Spleen (tissue), 11 donors: ENCODE results near the gene RPS27. TPM values are rescaled to one million over a fixed set of nuclear protein-coding genes. Genes with fewer than 3 reads are reported as not detected.

Experiments
- DNase-seq: peaks from one replicate; pipeline ENCODE4 v3.0.0-alpha.2; 2020
- H3K27ac ChIP-seq, 8 donors: fragments of 200-600 bp; sonication (generic) in 7 of 8; 1 replicate in 4 of 8; 2 replicates in 4 of 8; pipeline versions ENCODE4 v1.5.0 to v1.8.0; 2016 to 2021; ENCODE audit warnings: inconsistent platforms in 4 of 8, mild to moderate bottlenecking in 4 of 8, moderate library complexity in 1 of 8
- H3K27me3 ChIP-seq, 7 donors: fragments of 200-600 bp; sonication (generic) in 6 of 7; replicated peaks in 1 of 7; 1 replicate in 4 of 7; 2 replicates in 3 of 7; pipeline versions ENCODE4 v1.5.0 to v1.8.0; 2016 to 2021; ENCODE audit warnings: inconsistent platforms in 3 of 7, mild to moderate bottlenecking in 1 of 7
- H3K36me3 ChIP-seq, 6 donors: fragments of 200-600 bp; sonication (generic) in 5 of 6; 1 replicate in 4 of 6; 2 replicates in 2 of 6; pipeline versions ENCODE4 v1.5.0 to v1.8.0; 2016 to 2021; ENCODE audit warnings: inconsistent platforms in 2 of 6
- H3K4me1 ChIP-seq, 6 donors: fragments of 200-600 bp; sonication (generic) in 5 of 6; 1 replicate in 3 of 6; 2 replicates in 3 of 6; pipeline versions ENCODE4 v1.5.0 to v1.8.0; 2016 to 2021; ENCODE audit warnings: inconsistent platforms in 3 of 6
- H3K4me3 ChIP-seq, 8 donors: fragments of 200-600 bp; sonication (generic) in 7 of 8; 1 replicate in 4 of 8; 2 replicates in 4 of 8; pipeline versions ENCODE4 v1.5.0 to v1.8.0; 2016 to 2021; ENCODE audit warnings: inconsistent platforms in 4 of 8, mild to moderate bottlenecking in 4 of 8, moderate library complexity in 2 of 8
- H3K9me3 ChIP-seq, 8 donors: fragments of 200-600 bp; sonication (generic) in 7 of 8; 1 replicate in 4 of 8; 2 replicates in 4 of 8; pipeline versions ENCODE4 v1.5.0 to v1.8.0; 2016 to 2021; ENCODE audit warnings: inconsistent platforms in 4 of 8
- CTCF ChIP-seq, 11 experiments: fragments of 200-600 bp in 7 of 11; fragments of 450-650 bp in 4 of 11; sonication (generic) in 4 of 11; IDR thresholded peaks in 8 of 11; conservative IDR thresholded peaks in 3 of 11; 1 replicate in 7 of 11; 2 replicates in 4 of 11; pipeline versions ENCODE4 v1.4.0 to v1.8.0; 2016 to 2021; ENCODE audit warnings: antibody characterized with exemption in 11 of 11, inconsistent platforms in 4 of 11, mild to moderate bottlenecking in 1 of 11
- POLR2A ChIP-seq, 3 donors: fragments of 450-650 bp; IDR thresholded peaks; one replicate each; pipeline ENCODE4 v1.5.1; 2017; ENCODE audit warnings: antibody characterized with exemption in 3 of 3, mild to moderate bottlenecking in 1 of 3
- POLR2AphosphoS5 ChIP-seq, 3 donors: sonication (generic); formaldehyde crosslinking; IDR thresholded peaks; one replicate each; pipeline ENCODE4 v1.5.1; 2017; ENCODE audit warnings: antibody characterized with exemption in 3 of 3
- WGBS, 5 donors: extraction: QIAGEN DNeasy Blood & Tissue Kit in 3 of 5; methylation state at CpG; one replicate each; pipeline versions ENCODE4 v1.1.5 to v1.1.7; 2013 to 2018; 5-methylcytosine and 5-hydroxymethylcytosine counted together
- intact Hi-C: fragments of 100-400 bp; cut with DNase I; formaldehyde crosslinking; loops from one replicate; pipeline ENCODE4 v1.15.0; 2023; ENCODE audit warnings: low total_unique reads
- polyA plus RNA-seq, 3 donors: library from polyadenylated mRNA; stranded (reverse); fragments of 200-250 nt; gene quantifications; one replicate each; pipeline ENCODE4 v1.2.1, GENCODE V29; 2013
- total RNA-seq, 7 donors: library from RNA; depleted of rRNA in 3 of 7; stranded (reverse); fragments of >200 nt in 3 of 7; fragmentation: NEBNext Ultra II Directional in 4 of 7; extraction: Animal tissue kit (Norgen Biotek cat#: 25700) in 4 of 7; gene quantifications; one replicate each; pipeline versions ENCODE4 v1.1.0 to v1.2.1, GENCODE V29; 2016 to 2021
- donor health status: healthy with polysubstance abuse.
- donor health status: DM: no; HTN: no; CAD: no; lungs with moderate emphysema.
- donor health status: DM: no; HTN: no; CAD: no.
- donor health status: Bipolar disorder and iron deficiency.
- donor health status: healthy.
- donor health status: DM: no; HTN: no; CAD: no.
- donor health status: DM: yes; HTN: yes; CAD: no.

RPS27 gene
- total and polyA plus RNA-seq, 10 donors, result 1,398 to 23,475 (median 2,447) TPM

GRCh38 chr1:153944005-153944826 lies 46.3 kb upstream of the RPS27 start:
- WGBS, 5 donors, result 69 to 84% (median 75%) methylated on average over 11 to 15 of the region's 15 CpGs
- peak; percentile 87 for DNase-seq
- Histone ChIP-seq H3K27ac (peak overlapping the region; percentile 96 to 100 (median 99)), H3K9me3 (no peaks in the 10 kb centered on the region), H3K27me3 (no peaks in the 10 kb centered on the region), H3K36me3 (peaks cover 0 to 73% (median 66%) of the 10 kb centered on the region in 6 donors), H3K4me1 (peaks cover 14 to 80% (median 47%) of the 10 kb centered on the region in 6 donors), H3K4me3 (peak overlapping the region in 7 of 8 donors; percentile 81 to 99 (median 91))
- intact Hi-C loops, result no loop called here
- TF ChIP-seq CTCF (IDR thresholded peaks at IDR 0.05 in 8 of 11, conservative IDR thresholded peaks at IDR 0.05 in 3 of 11) (no peak), POLR2AphosphoS5 (IDR thresholded peaks at IDR 0.05) (peak in 2 of 3 donors; percentile 26 to 48)

GRCh38 chr1:153944827-153945117 lies 45.8 kb upstream of the RPS27 start:
- Histone ChIP-seq H3K4me1 (peaks cover 14 to 85% (median 47%) of the 10 kb centered on the region in 6 donors), H3K27me3 (no peaks in the 10 kb centered on the region), H3K9me3 (no peaks in the 10 kb centered on the region), H3K36me3 (peaks cover 0 to 73% (median 65%) of the 10 kb centered on the region in 6 donors), H3K27ac (peak overlapping the region; percentile 96 to 100 (median 99)), H3K4me3 (peak overlapping the region; percentile 74 to 99 (median 90))
- no peak for DNase-seq
- intact Hi-C loops, result no loop called here
- 8 to 18% (median 11%) methylated on average over 3 of the region's 3 CpGs for WGBS, 5 donors
- TF ChIP-seq POLR2AphosphoS5 (IDR thresholded peaks at IDR 0.05) (no peak), POLR2A (IDR thresholded peaks at IDR 0.05) (no peak), CTCF (IDR thresholded peaks at IDR 0.05 in 8 of 11, conservative IDR thresholded peaks at IDR 0.05 in 3 of 11) (no peak)

- intact Hi-C loops, result no loop called here
- H3K36me3 ChIP-seq, result peaks cover 0 to 73% (median 65%) of the 10 kb centered on the region in 6 donors
- H3K27me3 ChIP-seq, result no peaks in the 10 kb centered on the region
- peak overlapping the region; percentile 96 to 100 (median 99) for H3K27ac ChIP-seq
- TF ChIP-seq POLR2AphosphoS5 (IDR thresholded peaks at IDR 0.05), result peak; percentile 53 to 80 (median 57)
- no peak for TF ChIP-seq CTCF (IDR thresholded peaks at IDR 0.05 in 8 of 11, conservative IDR thresholded peaks at IDR 0.05 in 3 of 11)
- H3K4me3 ChIP-seq, result peak overlapping the region; percentile 74 to 99 (median 90)
- H3K4me1 ChIP-seq, result peaks cover 14 to 90% (median 49%) of the 10 kb centered on the region in 6 donors
- H3K9me3 ChIP-seq, result no peaks in the 10 kb centered on the region
- WGBS, 5 donors, result 1 to 9% (median 4%) methylated on average over 10 to 12 of the region's 12 CpGs
- peak; percentile 95 for DNase-seq
Observed at GRCh38 chr1:153945131-153945794, 45.3 kb upstream of the RPS27 start.
